ENCODE measurements around the gene CNGA3.

CNGA3 gene

GRCh38 chr2:98419544-98419943, 73.3 kb downstream of the CNGA3 start:
- Histone ChIP-seq H2BK15ac (ENCODE audit: low read length) (no peak overlapping the region), H3K4me3 (ENCODE audit: low read length in 2 of 2) (no peak overlapping the region), H3K4me1 (ENCODE audit: control insufficient read depth in 2 of 2, insufficient read depth in 1 of 2, low read depth in 1 of 2, low read length in 2 of 2) (peaks cover 0 to 2% of the 10 kb centered on the region in 2 donors), H2BK120ac (ENCODE audit: low read depth, low read length) (no peak overlapping the region), H2BK5ac (ENCODE audit: low read length) (no peak overlapping the region), H3K36me3 (replicated peaks in 1 of 2; ENCODE audit: control insufficient read depth in 2 of 2, insufficient read depth in 2 of 2, low read length in 2 of 2) (no peaks in the 10 kb centered on the region), H3K9me3 (replicated peaks in 1 of 2; ENCODE audit: control insufficient read depth in 2 of 2, insufficient read depth in 1 of 2, low read depth in 1 of 2, low read length in 2 of 2) (peaks cover 0 to 7% of the 10 kb centered on the region in 2 donors), H3K27ac (replicated peaks; ENCODE audit: low read length) (no peak overlapping the region), H3K18ac (ENCODE audit: low read length) (no peak overlapping the region), H2BK12ac (ENCODE audit: low read length) (no peak overlapping the region), H3K14ac (ENCODE audit: low read length) (no peak overlapping the region), H3K4ac (ENCODE audit: low read length) (no peak overlapping the region), H3K9ac (ENCODE audit: low read depth, low read length, poor library complexity) (no peak overlapping the region), H4K91ac (ENCODE audit: low read depth, low read length, poor library complexity) (no peak overlapping the region), H3K79me1 (ENCODE audit: low read depth, low read length) (no peaks in the 10 kb centered on the region), H2AK5ac (ENCODE audit: low read depth, low read length) (no peak overlapping the region), H3K4me2 (ENCODE audit: insufficient read depth, low read length, poor library complexity, severe bottlenecking) (no peak overlapping the region), H4K8ac (ENCODE audit: low read depth, low read length) (no peak overlapping the region), H2AFZ (ENCODE audit: low read length) (no peak overlapping the region), H3K23ac (ENCODE audit: low read depth, low read length, poor library complexity) (no peak overlapping the region), H3K27me3 (ENCODE audit: control insufficient read depth in 3 of 3, insufficient read depth in 3 of 3, low read depth in 1 of 3, low read length in 3 of 3) (peaks cover 0 to 23% (median 0%) of the 10 kb centered on the region in 3 experiments)
- no peak for DNase-seq (ENCODE audit: low spot score)
- no CpG with 5 or more reads among the region's 2 CpGs for WGBS, 2 donors (ENCODE audit: extremely low coverage in 2 of 2, insufficient read length in 2 of 2, insufficient replicate concordance in 1 of 2)

- H3K4me1 ChIP-seq (ENCODE audit: control insufficient read depth in 2 of 2, insufficient read depth in 1 of 2, low read depth in 1 of 2, low read length in 2 of 2), result no peaks in the 10 kb centered on the region
- no peak overlapping the region for H3K14ac ChIP-seq (ENCODE audit: low read length)
- peaks cover 0 to 5% of the 10 kb centered on the region in 2 donors for H3K9me3 ChIP-seq (replicated peaks in 1 of 2; ENCODE audit: control insufficient read depth in 2 of 2, insufficient read depth in 1 of 2, low read depth in 1 of 2, low read length in 2 of 2)
- no peak overlapping the region for H2AK5ac ChIP-seq (ENCODE audit: low read depth, low read length)
- H3K79me1 ChIP-seq (ENCODE audit: low read depth, low read length), result no peaks in the 10 kb centered on the region
- DNase-seq (ENCODE audit: low spot score), result no peak
- H2BK15ac ChIP-seq (ENCODE audit: low read length), result no peak overlapping the region
- H3K4me3 ChIP-seq (ENCODE audit: low read length in 2 of 2), result no peak overlapping the region
- no CpG with 5 or more reads among the region's 6 CpGs for WGBS, 2 donors (ENCODE audit: extremely low coverage in 2 of 2, insufficient read length in 2 of 2, insufficient replicate concordance in 1 of 2)
- H4K8ac ChIP-seq (ENCODE audit: low read depth, low read length), result no peak overlapping the region
- no peak overlapping the region for H3K9ac ChIP-seq (ENCODE audit: low read depth, low read length, poor library complexity)
- no peak overlapping the region for H3K4ac ChIP-seq (ENCODE audit: low read length)
- no peak overlapping the region for H3K23ac ChIP-seq (ENCODE audit: low read depth, low read length, poor library complexity)
- no peak overlapping the region for H2AFZ ChIP-seq (ENCODE audit: low read length)
- no peak overlapping the region for H3K4me2 ChIP-seq (ENCODE audit: insufficient read depth, low read length, poor library complexity, severe bottlenecking)
- no peak overlapping the region for H2BK12ac ChIP-seq (ENCODE audit: low read length)
- no peak overlapping the region for H3K18ac ChIP-seq (ENCODE audit: low read length)
- no peak overlapping the region for H2BK5ac ChIP-seq (ENCODE audit: low read length)
- H3K27me3 ChIP-seq (ENCODE audit: control insufficient read depth in 3 of 3, insufficient read depth in 3 of 3, low read depth in 1 of 3, low read length in 3 of 3), result peaks cover 0 to 23% (median 0%) of the 10 kb centered on the region in 3 experiments
- H3K36me3 ChIP-seq (replicated peaks in 1 of 2; ENCODE audit: control insufficient read depth in 2 of 2, insufficient read depth in 2 of 2, low read length in 2 of 2), result no peaks in the 10 kb centered on the region
- H3K27ac ChIP-seq (replicated peaks; ENCODE audit: low read length), result no peak overlapping the region
- H2BK120ac ChIP-seq (ENCODE audit: low read depth, low read length), result no peak overlapping the region
- no peak overlapping the region for H4K91ac ChIP-seq (ENCODE audit: low read depth, low read length, poor library complexity)
Observed at GRCh38 chr2:98419977-98420725, 73.9 kb downstream of the CNGA3 start.

- Histone ChIP-seq H3K14ac (ENCODE audit: low read length) (no peak overlapping the region), H3K23ac (ENCODE audit: low read depth, low read length, poor library complexity) (no peak overlapping the region), H2AFZ (ENCODE audit: low read length) (no peak overlapping the region), H3K79me1 (ENCODE audit: low read depth, low read length) (no peaks in the 10 kb centered on the region), H2BK12ac (ENCODE audit: low read length) (no peak overlapping the region), H2BK15ac (ENCODE audit: low read length) (no peak overlapping the region), H2AK5ac (ENCODE audit: low read depth, low read length) (no peak overlapping the region), H2BK120ac (ENCODE audit: low read depth, low read length) (no peak overlapping the region), H3K4me2 (ENCODE audit: insufficient read depth, low read length, poor library complexity, severe bottlenecking) (no peak overlapping the region), H3K4ac (ENCODE audit: low read length) (no peak overlapping the region), H3K27me3 (ENCODE audit: control insufficient read depth in 3 of 3, insufficient read depth in 3 of 3, low read depth in 1 of 3, low read length in 3 of 3) (peaks cover 0 to 23% (median 0%) of the 10 kb centered on the region in 3 experiments), H3K4me3 (ENCODE audit: low read length in 2 of 2) (no peak overlapping the region), H3K27ac (replicated peaks; ENCODE audit: low read length) (no peak overlapping the region), H4K91ac (ENCODE audit: low read depth, low read length, poor library complexity) (no peak overlapping the region), H3K9me3 (replicated peaks in 1 of 2; ENCODE audit: control insufficient read depth in 2 of 2, insufficient read depth in 1 of 2, low read depth in 1 of 2, low read length in 2 of 2) (no peaks in the 10 kb centered on the region), H3K4me1 (ENCODE audit: control insufficient read depth in 2 of 2, insufficient read depth in 1 of 2, low read depth in 1 of 2, low read length in 2 of 2) (no peaks in the 10 kb centered on the region), H3K18ac (ENCODE audit: low read length) (no peak overlapping the region), H4K8ac (ENCODE audit: low read depth, low read length) (no peak overlapping the region), H3K36me3 (replicated peaks in 1 of 2; ENCODE audit: control insufficient read depth in 2 of 2, insufficient read depth in 2 of 2, low read length in 2 of 2) (no peaks in the 10 kb centered on the region), H2BK5ac (ENCODE audit: low read length) (no peak overlapping the region), H3K9ac (ENCODE audit: low read depth, low read length, poor library complexity) (no peak overlapping the region)
- no peak for DNase-seq (ENCODE audit: low spot score)
Observed at GRCh38 chr2:98422449-98422848, 76.2 kb downstream of the CNGA3 start.

DNA sequence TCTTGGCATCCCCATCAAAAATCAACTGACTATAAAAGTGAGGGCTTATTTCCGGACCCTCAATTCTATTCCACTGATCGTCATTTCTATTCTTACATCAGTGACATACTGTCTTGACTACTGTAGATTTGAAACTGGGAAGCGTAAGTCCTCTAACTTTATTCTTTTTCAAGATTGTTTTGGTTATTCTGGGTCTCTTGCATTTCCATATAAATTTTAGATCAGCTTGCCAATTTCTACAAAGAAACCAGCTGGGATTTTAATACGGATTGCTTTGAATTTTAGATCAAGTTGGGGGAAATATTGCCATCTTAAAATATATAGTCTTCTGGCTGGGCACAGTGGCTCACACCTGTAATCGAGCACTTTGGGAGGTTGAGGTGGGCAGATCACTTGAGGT, 80.5 kb downstream of the CNGA3 start:
- WGBS, 2 donors (ENCODE audit: extremely low coverage in 2 of 2, insufficient read length in 2 of 2, insufficient replicate concordance in 1 of 2), result no CpG with 5 or more reads among the region's 5 CpGs
- H3K9me3 ChIP-seq (replicated peaks in 1 of 2; ENCODE audit: control insufficient read depth in 2 of 2, insufficient read depth in 1 of 2, low read depth in 1 of 2, low read length in 2 of 2), result peaks cover 0 to 5% of the 10 kb centered on the region in 2 donors
- H3K27me3 ChIP-seq (ENCODE audit: control insufficient read depth in 3 of 3, insufficient read depth in 3 of 3, low read depth in 1 of 3, low read length in 3 of 3), result no peaks in the 10 kb centered on the region
- H3K4me1 ChIP-seq (ENCODE audit: control insufficient read depth in 2 of 2, insufficient read depth in 1 of 2, low read depth in 1 of 2, low read length in 2 of 2), result no peaks in the 10 kb centered on the region
- H3K27ac ChIP-seq (replicated peaks; ENCODE audit: low read length), result no peak overlapping the region
- no peak overlapping the region for H2AK5ac ChIP-seq (ENCODE audit: low read depth, low read length)
- H2BK5ac ChIP-seq (ENCODE audit: low read length), result no peak overlapping the region
- no peak overlapping the region for H3K14ac ChIP-seq (ENCODE audit: low read length)
- no peak for DNase-seq (ENCODE audit: low spot score)
- H2BK120ac ChIP-seq (ENCODE audit: low read depth, low read length), result no peak overlapping the region
- H3K4me3 ChIP-seq (ENCODE audit: low read length in 2 of 2), result no peak overlapping the region
- H3K23ac ChIP-seq (ENCODE audit: low read depth, low read length, poor library complexity), result no peak overlapping the region
- no peaks in the 10 kb centered on the region for H3K36me3 ChIP-seq (replicated peaks in 1 of 2; ENCODE audit: control insufficient read depth in 2 of 2, insufficient read depth in 2 of 2, low read length in 2 of 2)
- no peak overlapping the region for H2BK12ac ChIP-seq (ENCODE audit: low read length)
- H3K4me2 ChIP-seq (ENCODE audit: insufficient read depth, low read length, poor library complexity, severe bottlenecking), result no peak overlapping the region
- H2AFZ ChIP-seq (ENCODE audit: low read length), result no peak overlapping the region
- no peaks in the 10 kb centered on the region for H3K79me1 ChIP-seq (ENCODE audit: low read depth, low read length)
- no peak overlapping the region for H3K4ac ChIP-seq (ENCODE audit: low read length)
- H4K91ac ChIP-seq (ENCODE audit: low read depth, low read length, poor library complexity), result no peak overlapping the region
- H3K18ac ChIP-seq (ENCODE audit: low read length), result no peak overlapping the region
- H2BK15ac ChIP-seq (ENCODE audit: low read length), result no peak overlapping the region
- H4K8ac ChIP-seq (ENCODE audit: low read depth, low read length), result no peak overlapping the region
- no peak overlapping the region for H3K9ac ChIP-seq (ENCODE audit: low read depth, low read length, poor library complexity)

All from neuronal stem cell (in vitro differentiated cells).